HEK293 (cell line): ENCODE measurements around the gene CCDC186.

ENCODE experiments used
- CTCF ChIA-PET: fragments of 350-600 bp; formaldehyde crosslinking; extraction: SDS; loops from one replicate; lab custom pipeline; 2021; ENCODE audit warnings: antibody characterized with exemption; lab: Yijun Ruan, JAX
- POLR2A ChIA-PET: fragments of 300-600 bp; formaldehyde crosslinking; extraction: SDS; loops from one replicate; lab custom pipeline; 2020; ENCODE audit warnings: antibody characterized with exemption, inconsistent platforms; lab: Yijun Ruan, JAX
- H3K27ac ChIP-seq: fragments of 200-500 bp; sonication (Bioruptor generic); 2 replicates; pipeline ENCODE4 v1.5.1; 2014; ENCODE audit warnings: low read depth, low read length, control low read depth, inconsistent platforms; ENCODE audit errors: extremely low read depth
- H3K36me3 ChIP-seq, 2 experiments: fragments of 200-500 bp in 1 of 2; sonication (Bioruptor generic) in 1 of 2; 1 replicate in 1 of 2; 2 replicates in 1 of 2; pipeline ENCODE4 v1.5.1; 2014 to 2017; ENCODE audit warnings: inconsistent platforms in 2 of 2, low read length in 2 of 2; ENCODE audit not compliant: control insufficient read depth in 2 of 2, insufficient read depth in 1 of 2
- H3K4me1 ChIP-seq: fragments of 200-500 bp; sonication (Bioruptor generic); 2 replicates; pipeline ENCODE4 v1.5.1; 2014; ENCODE audit warnings: mild to moderate bottlenecking, low read length, inconsistent platforms; ENCODE audit not compliant: control insufficient read depth, insufficient read depth
- H3K4me3 ChIP-seq: 2 replicates; pipeline ENCODE4 v1.5.1; 2011; ENCODE audit warnings: low read depth, mild to moderate bottlenecking, control low read depth, low read length, moderate library complexity
- H3K9me3 ChIP-seq: fragments of 200-500 bp; sonication (Bioruptor generic); 2 replicates; pipeline ENCODE4 v1.5.1; 2014; ENCODE audit warnings: low read depth, low read length, inconsistent platforms; ENCODE audit not compliant: control insufficient read depth, insufficient read depth
- AEBP2 ChIP-seq: fragments of 450-650 bp; formaldehyde crosslinking; IDR thresholded peaks from 2 replicates; pipeline ENCODE4 v1.5.1; 2016; ENCODE audit warnings: missing biosample characterization, missing genetic modification characterization, borderline replicate concordance
- HIC1 ChIP-seq: fragments of 450-650 bp; formaldehyde crosslinking; IDR thresholded peaks from 2 replicates; pipeline ENCODE4 v1.5.1; 2016; ENCODE audit warnings: missing biosample characterization, missing genetic modification characterization
- HOXC10 ChIP-seq: sonication (generic); formaldehyde crosslinking; IDR thresholded peaks from 2 replicates; pipeline ENCODE4 v1.8.1; 2023; ENCODE audit warnings: mild to moderate bottlenecking, missing genetic modification reagents
- PRDM2 ChIP-seq: fragments of 450-650 bp; formaldehyde crosslinking; IDR thresholded peaks from 2 replicates; pipeline ENCODE4 v1.5.1; 2016; ENCODE audit warnings: missing biosample characterization, missing genetic modification characterization, borderline replicate concordance
- SCRT2 ChIP-seq: fragments of 450-650 bp; formaldehyde crosslinking; IDR thresholded peaks from 2 replicates; pipeline ENCODE4 v1.5.1; 2016; ENCODE audit warnings: missing biosample characterization, missing genetic modification characterization
- SETDB1 ChIP-seq: IDR thresholded peaks from one replicate; pipeline ENCODE4 v1.6.1; 2017; ENCODE audit warnings: mild to moderate bottlenecking, low read length, moderate library complexity, mixed read lengths; ENCODE audit not compliant: insufficient read length
- ZFHX2 ChIP-seq: fragments of 450-650 bp; formaldehyde crosslinking; conservative IDR thresholded peaks from 2 replicates; pipeline ENCODE4 v1.5.1; 2016; ENCODE audit warnings: missing biosample characterization, missing genetic modification characterization
- ZNF324 ChIP-seq: fragments of 450-650 bp; formaldehyde crosslinking; IDR thresholded peaks from 2 replicates; pipeline ENCODE4 v1.5.1; 2016; ENCODE audit warnings: missing biosample characterization, missing genetic modification characterization
- ZNF426 ChIP-seq: fragments of 450-650 bp; formaldehyde crosslinking; IDR thresholded peaks from 2 replicates; pipeline ENCODE4 v1.5.1; 2017; ENCODE audit warnings: missing biosample characterization, missing genetic modification characterization, mild to moderate bottlenecking, inconsistent platforms, moderate library complexity
- ZNF707 ChIP-seq: fragments of 450-650 bp; formaldehyde crosslinking; IDR thresholded peaks from 2 replicates; pipeline ENCODE4 v1.5.1; 2016; ENCODE audit warnings: missing biosample characterization, missing genetic modification characterization
- ZNF830 ChIP-seq: fragments of 450-650 bp; IDR thresholded peaks from 2 replicates; pipeline ENCODE4 v1.5.0; 2018; ENCODE audit warnings: missing biosample characterization, missing genetic modification characterization, low read depth, mild to moderate bottlenecking, moderate library complexity
- TF ChIP-seq, protein P1 (sequence below): fragments of 450-650 bp; formaldehyde crosslinking; IDR thresholded peaks from 2 replicates; pipeline ENCODE4 v1.5.1; 2016; ENCODE audit warnings: missing biosample characterization, missing genetic modification characterization
- TF ChIP-seq, protein P2 (sequence below): fragments of 450-650 bp; formaldehyde crosslinking; IDR thresholded peaks from 2 replicates; pipeline ENCODE4 v1.5.1; 2017; ENCODE audit warnings: missing biosample characterization, mild to moderate bottlenecking, missing genetic modification characterization, moderate library complexity
- TF ChIP-seq, protein P3 (sequence below): fragments of 450-650 bp; formaldehyde crosslinking; IDR thresholded peaks from 2 replicates; pipeline ENCODE4 v1.5.1; 2016; ENCODE audit warnings: missing biosample characterization, missing genetic modification characterization

The CCDC186 gene

DNA sequence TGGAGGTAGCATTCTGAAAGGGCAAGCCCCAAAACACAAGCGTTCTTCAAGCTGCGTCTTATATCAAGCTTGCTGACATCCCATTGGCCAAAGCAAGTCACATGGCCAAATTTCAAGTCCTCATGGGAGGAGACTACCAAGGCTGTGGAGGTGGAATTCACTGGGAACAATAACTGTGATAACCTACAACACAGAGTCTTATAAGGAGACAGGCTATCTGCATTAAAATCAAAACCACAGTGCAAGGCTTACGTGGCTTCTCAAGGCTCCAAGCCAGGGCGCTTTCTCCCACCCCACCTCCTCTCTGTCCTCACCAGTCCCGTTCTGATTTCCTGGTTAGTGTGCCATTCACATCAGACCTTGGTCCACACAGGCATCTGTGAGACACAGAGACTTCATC lies 91.0 kb downstream of the CCDC186 start:
- TF ChIP-seq, protein P1, sequence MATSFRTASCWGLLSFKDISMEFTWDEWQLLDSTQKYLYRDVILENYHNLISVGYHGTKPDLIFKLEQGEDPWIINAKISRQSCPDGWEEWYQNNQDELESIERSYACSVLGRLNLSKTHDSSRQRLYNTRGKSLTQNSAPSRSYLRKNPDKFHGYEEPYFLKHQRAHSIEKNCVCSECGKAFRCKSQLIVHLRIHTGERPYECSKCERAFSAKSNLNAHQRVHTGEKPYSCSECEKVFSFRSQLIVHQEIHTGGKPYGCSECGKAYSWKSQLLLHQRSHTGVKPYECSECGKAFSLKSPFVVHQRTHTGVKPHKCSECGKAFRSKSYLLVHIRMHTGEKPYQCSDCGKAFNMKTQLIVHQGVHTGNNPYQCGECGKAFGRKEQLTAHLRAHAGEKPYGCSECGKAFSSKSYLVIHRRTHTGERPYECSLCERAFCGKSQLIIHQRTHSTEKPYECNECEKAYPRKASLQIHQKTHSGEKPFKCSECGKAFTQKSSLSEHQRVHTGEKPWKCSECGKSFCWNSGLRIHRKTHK (tag by site-specific recombination), result no peak
- ChIA-PET CTCF (interaction anchor here (1.0 kb wide), 1 partner anchor 18 kb away, joined by 3 read pairs; no protein-coding TSS in a partner anchor), POLR2A (no interaction called here)

DNA sequence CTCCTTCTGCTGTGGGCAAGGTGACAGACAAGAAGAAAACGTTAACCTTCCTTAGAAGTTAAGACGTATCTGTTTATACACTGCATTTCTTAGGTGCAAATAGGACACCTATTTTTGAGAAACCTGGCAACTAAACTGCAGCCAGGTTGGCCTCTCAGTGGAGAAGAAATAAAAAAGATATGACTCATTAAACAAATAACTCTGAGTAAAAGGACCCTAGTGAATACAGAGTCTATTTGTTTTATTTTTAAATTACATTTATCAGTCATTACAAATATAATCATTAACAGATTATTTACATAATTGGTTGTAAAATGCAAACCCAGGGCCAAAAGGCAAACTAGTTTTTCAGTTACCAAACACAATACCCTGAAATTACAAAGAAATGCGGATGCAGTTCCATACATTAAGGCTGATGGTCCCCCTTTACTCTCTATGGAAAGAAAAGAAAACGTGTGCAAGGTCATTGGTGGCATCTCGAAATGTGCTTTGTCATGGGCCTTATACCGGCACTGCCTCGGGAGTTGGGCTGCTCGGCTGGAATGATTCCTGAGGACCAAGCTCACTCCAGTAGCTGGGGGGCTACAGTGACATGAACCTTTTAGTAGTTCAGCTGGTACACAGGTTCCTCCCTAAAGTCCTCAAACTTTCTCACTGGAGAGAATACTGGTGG lies 92.0 kb downstream of the CCDC186 start:
- CTCF ChIA-PET, result interaction anchor here (0.6 to 1.0 kb wide), 2 partner anchors 19 to 283 kb away, joined by 3 read pairs; no protein-coding TSS in a partner anchor
- POLR2A ChIA-PET, result interaction anchor here (0.6 kb wide), 1 partner anchor 295 kb away, joined by 3 read pairs; no protein-coding TSS in a partner anchor
- Histone ChIP-seq H3K27ac (no peak overlapping the region), H3K4me1 (0 out of 2 replicates have a peak, but pooled peaks cover 3% of the 10 kb centered on the region), H3K9me3 (no peaks in the 10 kb centered on the region), H3K4me3 (no peak overlapping the region), H3K36me3 (no peaks in the 10 kb centered on the region)
- TF ChIP-seq, protein P2, sequence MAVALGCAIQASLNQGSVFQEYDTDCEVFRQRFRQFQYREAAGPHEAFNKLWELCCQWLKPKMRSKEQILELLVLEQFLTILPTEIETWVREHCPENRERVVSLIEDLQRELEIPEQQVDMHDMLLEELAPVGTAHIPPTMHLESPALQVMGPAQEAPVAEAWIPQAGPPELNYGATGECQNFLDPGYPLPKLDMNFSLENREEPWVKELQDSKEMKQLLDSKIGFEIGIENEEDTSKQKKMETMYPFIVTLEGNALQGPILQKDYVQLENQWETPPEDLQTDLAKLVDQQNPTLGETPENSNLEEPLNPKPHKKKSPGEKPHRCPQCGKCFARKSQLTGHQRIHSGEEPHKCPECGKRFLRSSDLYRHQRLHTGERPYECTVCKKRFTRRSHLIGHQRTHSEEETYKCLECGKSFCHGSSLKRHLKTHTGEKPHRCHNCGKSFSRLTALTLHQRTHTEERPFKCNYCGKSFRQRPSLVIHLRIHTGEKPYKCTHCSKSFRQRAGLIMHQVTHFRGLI (tag by site-specific recombination), result peak; percentile 18; the same call in 1 of the 2 replicates
- TF ChIP-seq SETDB1, result no peak

More for the DNA sequence above, 91.0 kb downstream of the CCDC186 start:
- Histone ChIP-seq H3K27ac (no peak overlapping the region), H3K9me3 (no peaks in the 10 kb centered on the region), H3K4me3 (no peak overlapping the region), H3K4me1 (0 out of 2 replicates have a peak, but pooled peaks cover 3% of the 10 kb centered on the region), H3K36me3 (no peaks in the 10 kb centered on the region)

- Histone ChIP-seq H3K36me3 (no peaks in the 10 kb centered on the region), H3K4me1 (0 out of 2 replicates have a peak, but pooled peaks cover 3% of the 10 kb centered on the region), H3K4me3 (no peak overlapping the region), H3K9me3 (no peaks in the 10 kb centered on the region), H3K27ac (no peak overlapping the region)
- ChIA-PET POLR2A (no interaction called here), CTCF (no interaction called here)
- no peak for TF ChIP-seq ZFHX2 (tag by site-specific recombination)
- no peak for TF ChIP-seq SCRT2 (tag by site-specific recombination)
- no peak for TF ChIP-seq ZNF707 (tag by site-specific recombination)
- no peak for TF ChIP-seq HOXC10 (CRISPR knock-in tag)
- TF ChIP-seq SETDB1, result no peak
- no peak for TF ChIP-seq AEBP2 (tag by site-specific recombination)
- no peak for TF ChIP-seq ZNF426 (tag by site-specific recombination)
- TF ChIP-seq HIC1 (tag by site-specific recombination), result no peak
- TF ChIP-seq ZNF324 (tag by site-specific recombination), result no peak
- no peak for TF ChIP-seq ZNF830 (tag by site-specific recombination)
- TF ChIP-seq PRDM2 (tag by site-specific recombination), result no peak
- TF ChIP-seq, protein P3, sequence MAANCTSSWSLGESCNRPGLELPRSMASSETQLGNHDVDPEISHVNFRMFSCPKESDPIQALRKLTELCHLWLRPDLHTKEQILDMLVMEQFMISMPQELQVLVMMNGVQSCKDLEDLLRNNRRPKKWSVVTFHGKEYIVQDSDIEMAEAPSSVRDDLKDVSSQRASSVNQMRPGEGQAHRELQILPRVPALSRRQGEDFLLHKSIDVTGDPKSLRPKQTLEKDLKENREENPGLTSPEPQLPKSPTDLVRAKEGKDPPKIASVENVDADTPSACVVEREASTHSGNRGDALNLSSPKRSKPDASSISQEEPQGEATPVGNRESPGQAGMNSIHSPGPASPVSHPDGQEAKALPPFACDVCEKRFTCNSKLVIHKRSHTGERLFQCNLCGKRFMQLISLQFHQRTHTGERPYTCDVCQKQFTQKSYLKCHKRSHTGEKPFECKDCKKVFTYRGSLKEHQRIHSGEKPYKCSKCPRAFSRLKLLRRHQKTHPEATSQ (tag by site-specific recombination), result no peak
Observed at GRCh38 chr10:114079421-114079820, 94.6 kb downstream of the CCDC186 start.
